ENCODE measurements around the gene SENP3. TPM values are rescaled to one million over a fixed set of nuclear protein-coding genes. Genes with fewer than 3 reads are reported as not detected.

The SENP3 gene
- total and polyA plus RNA-seq, 2 of the 13 experiments (the other 11 are each of a cell fraction or from before 2014, with no cell fraction given), result 55.8 to 75.4 TPM

DNA sequence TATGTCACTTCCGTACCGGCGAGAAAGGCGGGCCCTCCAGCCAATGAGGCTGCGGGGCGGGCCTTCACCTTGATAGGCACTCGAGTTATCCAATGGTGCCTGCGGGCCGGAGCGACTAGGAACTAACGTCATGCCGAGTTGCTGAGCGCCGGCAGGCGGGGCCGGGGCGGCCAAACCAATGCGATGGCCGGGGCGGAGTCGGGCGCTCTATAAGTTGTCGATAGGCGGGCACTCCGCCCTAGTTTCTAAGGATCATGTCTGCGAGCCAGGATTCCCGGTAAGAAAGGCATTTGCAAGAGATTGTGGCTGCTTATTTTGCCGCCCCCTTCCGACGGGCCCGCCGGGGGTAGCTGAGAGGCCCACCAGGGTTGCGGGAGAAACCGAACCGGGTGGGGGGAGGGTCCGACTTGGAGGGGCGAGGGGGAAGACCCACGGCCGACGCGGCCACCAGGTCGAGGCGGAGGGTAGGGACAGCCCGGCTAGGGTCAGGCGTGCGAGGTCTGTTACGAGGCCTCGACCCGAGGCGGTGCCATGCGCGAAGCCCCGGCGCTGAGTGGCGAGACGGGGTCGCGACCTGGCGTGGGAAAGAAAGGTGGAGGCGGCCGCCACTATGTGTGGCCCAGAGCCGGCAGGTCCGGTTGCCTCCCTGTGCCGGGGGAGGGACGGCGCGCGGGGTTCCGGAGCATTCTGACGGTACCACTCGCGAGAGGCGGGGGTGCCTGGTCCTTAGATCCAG is 11.0 kb downstream of the SENP3 start (continued):
- TF ChIP-seq, protein P1, sequence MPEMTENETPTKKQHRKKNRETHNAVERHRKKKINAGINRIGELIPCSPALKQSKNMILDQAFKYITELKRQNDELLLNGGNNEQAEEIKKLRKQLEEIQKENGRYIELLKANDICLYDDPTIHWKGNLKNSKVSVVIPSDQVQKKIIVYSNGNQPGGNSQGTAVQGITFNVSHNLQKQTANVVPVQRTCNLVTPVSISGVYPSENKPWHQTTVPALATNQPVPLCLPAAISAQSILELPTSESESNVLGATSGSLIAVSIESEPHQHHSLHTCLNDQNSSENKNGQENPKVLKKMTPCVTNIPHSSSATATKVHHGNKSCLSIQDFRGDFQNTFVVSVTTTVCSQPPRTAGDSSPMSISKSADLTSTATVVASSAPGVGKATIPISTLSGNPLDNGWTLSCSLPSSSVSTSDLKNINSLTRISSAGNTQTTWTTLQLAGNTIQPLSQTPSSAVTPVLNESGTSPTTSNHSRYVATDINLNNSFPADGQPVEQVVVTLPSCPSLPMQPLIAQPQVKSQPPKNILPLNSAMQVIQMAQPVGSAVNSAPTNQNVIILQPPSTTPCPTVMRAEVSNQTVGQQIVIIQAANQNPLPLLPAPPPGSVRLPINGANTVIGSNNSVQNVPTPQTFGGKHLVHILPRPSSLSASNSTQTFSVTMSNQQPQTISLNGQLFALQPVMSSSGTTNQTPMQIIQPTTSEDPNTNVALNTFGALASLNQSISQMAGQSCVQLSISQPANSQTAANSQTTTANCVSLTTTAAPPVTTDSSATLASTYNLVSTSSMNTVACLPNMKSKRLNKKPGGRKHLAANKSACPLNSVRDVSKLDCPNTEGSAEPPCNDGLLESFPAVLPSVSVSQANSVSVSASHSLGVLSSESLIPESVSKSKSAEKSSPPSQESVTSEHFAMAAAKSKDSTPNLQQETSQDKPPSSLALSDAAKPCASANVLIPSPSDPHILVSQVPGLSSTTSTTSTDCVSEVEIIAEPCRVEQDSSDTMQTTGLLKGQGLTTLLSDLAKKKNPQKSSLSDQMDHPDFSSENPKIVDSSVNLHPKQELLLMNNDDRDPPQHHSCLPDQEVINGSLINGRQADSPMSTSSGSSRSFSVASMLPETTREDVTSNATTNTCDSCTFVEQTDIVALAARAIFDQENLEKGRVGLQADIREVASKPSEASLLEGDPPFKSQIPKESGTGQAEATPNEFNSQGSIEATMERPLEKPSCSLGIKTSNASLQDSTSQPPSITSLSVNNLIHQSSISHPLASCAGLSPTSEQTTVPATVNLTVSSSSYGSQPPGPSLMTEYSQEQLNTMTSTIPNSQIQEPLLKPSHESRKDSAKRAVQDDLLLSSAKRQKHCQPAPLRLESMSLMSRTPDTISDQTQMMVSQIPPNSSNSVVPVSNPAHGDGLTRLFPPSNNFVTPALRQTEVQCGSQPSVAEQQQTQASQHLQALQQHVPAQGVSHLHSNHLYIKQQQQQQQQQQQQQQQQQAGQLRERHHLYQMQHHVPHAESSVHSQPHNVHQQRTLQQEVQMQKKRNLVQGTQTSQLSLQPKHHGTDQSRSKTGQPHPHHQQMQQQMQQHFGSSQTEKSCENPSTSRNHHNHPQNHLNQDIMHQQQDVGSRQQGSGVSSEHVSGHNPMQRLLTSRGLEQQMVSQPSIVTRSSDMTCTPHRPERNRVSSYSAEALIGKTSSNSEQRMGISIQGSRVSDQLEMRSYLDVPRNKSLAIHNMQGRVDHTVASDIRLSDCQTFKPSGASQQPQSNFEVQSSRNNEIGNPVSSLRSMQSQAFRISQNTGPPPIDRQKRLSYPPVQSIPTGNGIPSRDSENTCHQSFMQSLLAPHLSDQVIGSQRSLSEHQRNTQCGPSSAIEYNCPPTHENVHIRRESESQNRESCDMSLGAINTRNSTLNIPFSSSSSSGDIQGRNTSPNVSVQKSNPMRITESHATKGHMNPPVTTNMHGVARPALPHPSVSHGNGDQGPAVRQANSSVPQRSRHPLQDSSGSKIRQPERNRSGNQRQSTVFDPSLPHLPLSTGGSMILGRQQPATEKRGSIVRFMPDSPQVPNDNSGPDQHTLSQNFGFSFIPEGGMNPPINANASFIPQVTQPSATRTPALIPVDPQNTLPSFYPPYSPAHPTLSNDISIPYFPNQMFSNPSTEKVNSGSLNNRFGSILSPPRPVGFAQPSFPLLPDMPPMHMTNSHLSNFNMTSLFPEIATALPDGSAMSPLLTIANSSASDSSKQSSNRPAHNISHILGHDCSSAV (CRISPR knock-in tag; IDR thresholded peaks at IDR 0.05; ENCODE audit: borderline replicate concordance), result no peak
- no peak for TF ChIP-seq NFE2L2 (IDR thresholded peaks at IDR 0.05; ENCODE audit: low read length)
- peak; percentile 4; the same call in 1 of the 2 replicates for TF ChIP-seq KDM5A (IDR thresholded peaks at IDR 0.05; ENCODE audit: borderline replicate concordance, low read length)
- no peak for TF ChIP-seq ZNF598 (CRISPR knock-in tag; IDR thresholded peaks at IDR 0.05; ENCODE audit: borderline replicate concordance)
- TF ChIP-seq FOXA1 (IDR thresholded peaks at IDR 0.05), result no peak
- TF ChIP-seq FOXA1 (CRISPR knock-in tag; IDR thresholded peaks at IDR 0.05), result no peak
- 0 out of 2 replicates have a peak, but pooled peaks have one; percentile 14 for TF ChIP-seq KMT2A (CRISPR knock-in tag; IDR thresholded peaks at IDR 0.05)
- TF ChIP-seq, protein P2, sequence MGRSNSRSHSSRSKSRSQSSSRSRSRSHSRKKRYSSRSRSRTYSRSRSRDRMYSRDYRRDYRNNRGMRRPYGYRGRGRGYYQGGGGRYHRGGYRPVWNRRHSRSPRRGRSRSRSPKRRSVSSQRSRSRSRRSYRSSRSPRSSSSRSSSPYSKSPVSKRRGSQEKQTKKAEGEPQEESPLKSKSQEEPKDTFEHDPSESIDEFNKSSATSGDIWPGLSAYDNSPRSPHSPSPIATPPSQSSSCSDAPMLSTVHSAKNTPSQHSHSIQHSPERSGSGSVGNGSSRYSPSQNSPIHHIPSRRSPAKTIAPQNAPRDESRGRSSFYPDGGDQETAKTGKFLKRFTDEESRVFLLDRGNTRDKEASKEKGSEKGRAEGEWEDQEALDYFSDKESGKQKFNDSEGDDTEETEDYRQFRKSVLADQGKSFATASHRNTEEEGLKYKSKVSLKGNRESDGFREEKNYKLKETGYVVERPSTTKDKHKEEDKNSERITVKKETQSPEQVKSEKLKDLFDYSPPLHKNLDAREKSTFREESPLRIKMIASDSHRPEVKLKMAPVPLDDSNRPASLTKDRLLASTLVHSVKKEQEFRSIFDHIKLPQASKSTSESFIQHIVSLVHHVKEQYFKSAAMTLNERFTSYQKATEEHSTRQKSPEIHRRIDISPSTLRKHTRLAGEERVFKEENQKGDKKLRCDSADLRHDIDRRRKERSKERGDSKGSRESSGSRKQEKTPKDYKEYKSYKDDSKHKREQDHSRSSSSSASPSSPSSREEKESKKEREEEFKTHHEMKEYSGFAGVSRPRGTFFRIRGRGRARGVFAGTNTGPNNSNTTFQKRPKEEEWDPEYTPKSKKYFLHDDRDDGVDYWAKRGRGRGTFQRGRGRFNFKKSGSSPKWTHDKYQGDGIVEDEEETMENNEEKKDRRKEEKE (IDR thresholded peaks at IDR 0.05), result no peak
- TF ChIP-seq, protein P3, sequence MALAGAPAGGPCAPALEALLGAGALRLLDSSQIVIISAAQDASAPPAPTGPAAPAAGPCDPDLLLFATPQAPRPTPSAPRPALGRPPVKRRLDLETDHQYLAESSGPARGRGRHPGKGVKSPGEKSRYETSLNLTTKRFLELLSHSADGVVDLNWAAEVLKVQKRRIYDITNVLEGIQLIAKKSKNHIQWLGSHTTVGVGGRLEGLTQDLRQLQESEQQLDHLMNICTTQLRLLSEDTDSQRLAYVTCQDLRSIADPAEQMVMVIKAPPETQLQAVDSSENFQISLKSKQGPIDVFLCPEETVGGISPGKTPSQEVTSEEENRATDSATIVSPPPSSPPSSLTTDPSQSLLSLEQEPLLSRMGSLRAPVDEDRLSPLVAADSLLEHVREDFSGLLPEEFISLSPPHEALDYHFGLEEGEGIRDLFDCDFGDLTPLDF (CRISPR knock-in tag; IDR thresholded peaks at IDR 0.05), result peak; percentile 82
- 0 out of 2 replicates have a peak, but pooled peaks have one; percentile 57 for TF ChIP-seq TEAD2 (CRISPR knock-in tag; IDR thresholded peaks at IDR 0.05)
- no peak for TF ChIP-seq MBD4 (IDR thresholded peaks at IDR 0.05; ENCODE audit: borderline replicate concordance, low read length)
- TF ChIP-seq ZNF136 (CRISPR knock-in tag; IDR thresholded peaks at IDR 0.05; ENCODE audit: low read depth), result no peak
- 0 out of 2 replicates have a peak, but pooled peaks have one; percentile 60 for TF ChIP-seq MAZ (IDR thresholded peaks at IDR 0.05; ENCODE audit: borderline replicate concordance, low read depth, low read length)
- peak; percentile 82 for TF ChIP-seq MAZ (CRISPR knock-in tag; IDR thresholded peaks at IDR 0.05; ENCODE audit: low read depth)
- TF ChIP-seq, protein P4, sequence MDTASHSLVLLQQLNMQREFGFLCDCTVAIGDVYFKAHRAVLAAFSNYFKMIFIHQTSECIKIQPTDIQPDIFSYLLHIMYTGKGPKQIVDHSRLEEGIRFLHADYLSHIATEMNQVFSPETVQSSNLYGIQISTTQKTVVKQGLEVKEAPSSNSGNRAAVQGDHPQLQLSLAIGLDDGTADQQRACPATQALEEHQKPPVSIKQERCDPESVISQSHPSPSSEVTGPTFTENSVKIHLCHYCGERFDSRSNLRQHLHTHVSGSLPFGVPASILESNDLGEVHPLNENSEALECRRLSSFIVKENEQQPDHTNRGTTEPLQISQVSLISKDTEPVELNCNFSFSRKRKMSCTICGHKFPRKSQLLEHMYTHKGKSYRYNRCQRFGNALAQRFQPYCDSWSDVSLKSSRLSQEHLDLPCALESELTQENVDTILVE (CRISPR knock-in tag; IDR thresholded peaks at IDR 0.05), result 0 out of 2 replicates have a peak, but pooled peaks have one; percentile 15
- TF ChIP-seq NFYC (CRISPR knock-in tag; IDR thresholded peaks at IDR 0.05), result peak; percentile 99
